Measurements from ENCODE around the gene CERS6. TPM values are rescaled to one million over a fixed set of nuclear protein-coding genes. Genes with fewer than 3 reads are reported as not detected.

Gene CERS6
- total RNA-seq, 1 donor from 2014 or later = 16.2 TPM

- intact Hi-C loops (cut with micrococcal nuclease) = no loop called here
These were observed 71.9 kb downstream of the CERS6 start for GRCh38 chr2:168528016-168528415.

DNA sequence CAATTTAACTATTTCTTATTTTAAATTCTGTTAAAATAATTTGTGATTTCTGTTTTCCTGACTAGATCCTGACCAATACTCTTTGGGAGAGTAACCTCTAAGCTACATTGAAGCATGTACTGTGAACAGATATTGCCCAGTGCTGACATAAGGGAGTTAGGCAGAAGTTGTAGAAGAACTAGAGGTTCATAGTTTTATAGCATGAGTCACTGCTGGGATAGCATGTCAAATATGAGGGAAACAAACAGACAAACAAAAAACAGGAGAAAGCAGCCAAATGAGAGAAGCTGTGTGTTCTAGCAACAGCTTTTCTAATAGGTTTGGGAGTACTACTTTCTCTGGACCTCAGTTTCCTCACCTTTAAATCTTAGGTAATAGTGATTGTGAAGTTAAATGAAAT is 72.4 kb downstream of the CERS6 start:
- intact Hi-C loops (cut with micrococcal nuclease) = no loop called here

GRCh38 chr2:168529054-168529833 is 73.2 kb downstream of the CERS6 start:
- intact Hi-C loops (cut with micrococcal nuclease) = no loop called here

GRCh38 chr2:168529900-168530561 is 74.0 kb downstream of the CERS6 start:
- intact Hi-C loops (cut with micrococcal nuclease) = no loop called here

- intact Hi-C loops (cut with micrococcal nuclease) = no loop called here
These were observed 75.0 kb downstream of the CERS6 start for GRCh38 chr2:168530982-168531622.

- intact Hi-C loops (cut with micrococcal nuclease) = no loop called here
These were observed 78.9 kb downstream of the CERS6 start for GRCh38 chr2:168534926-168535325.

GRCh38 chr2:168536925-168537466 is 80.9 kb downstream of the CERS6 start:
- intact Hi-C loops (cut with micrococcal nuclease) = no loop called here

GRCh38 chr2:168538133-168538532 is 82.1 kb downstream of the CERS6 start:
- intact Hi-C loops (cut with micrococcal nuclease) = no loop called here

GRCh38 chr2:168538534-168538933 is 82.5 kb downstream of the CERS6 start:
- intact Hi-C loops (cut with micrococcal nuclease) = no loop called here

GRCh38 chr2:168539945-168540344 is 83.9 kb downstream of the CERS6 start:
- intact Hi-C loops (cut with micrococcal nuclease) = no loop called here

- intact Hi-C loops (cut with micrococcal nuclease) = no loop called here
These were observed 85.8 kb downstream of the CERS6 start for GRCh38 chr2:168541858-168542257.

GRCh38 chr2:168543037-168543436 is 87.0 kb downstream of the CERS6 start:
- intact Hi-C loops (cut with micrococcal nuclease) = no loop called here

- intact Hi-C loops (cut with micrococcal nuclease) = no loop called here
These were observed 87.9 kb downstream of the CERS6 start for GRCh38 chr2:168543935-168544334.

GRCh38 chr2:168545439-168546082 is 89.5 kb downstream of the CERS6 start:
- intact Hi-C loops (cut with micrococcal nuclease) = no loop called here

DNA sequence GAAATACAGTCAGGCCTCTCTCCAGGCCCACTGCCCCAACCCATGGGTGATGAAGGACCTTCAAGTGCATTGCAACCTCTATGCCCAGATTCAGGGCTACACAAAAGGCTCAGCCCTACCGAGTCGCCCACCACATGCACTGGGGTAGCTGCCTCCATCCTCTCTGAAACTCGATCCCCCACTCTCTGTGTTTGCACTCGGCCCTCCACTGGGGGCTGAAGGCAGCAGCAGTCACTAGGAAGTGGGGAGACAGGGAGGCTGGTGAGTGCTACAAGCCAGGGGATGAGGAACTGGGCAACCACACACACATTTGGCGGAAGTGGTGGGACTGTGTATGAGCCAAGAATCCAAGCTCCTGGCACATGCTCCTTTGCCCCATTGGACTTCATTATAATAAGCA is 94.6 kb downstream of the CERS6 start:
- intact Hi-C loops (cut with micrococcal nuclease) = no loop called here

DNA sequence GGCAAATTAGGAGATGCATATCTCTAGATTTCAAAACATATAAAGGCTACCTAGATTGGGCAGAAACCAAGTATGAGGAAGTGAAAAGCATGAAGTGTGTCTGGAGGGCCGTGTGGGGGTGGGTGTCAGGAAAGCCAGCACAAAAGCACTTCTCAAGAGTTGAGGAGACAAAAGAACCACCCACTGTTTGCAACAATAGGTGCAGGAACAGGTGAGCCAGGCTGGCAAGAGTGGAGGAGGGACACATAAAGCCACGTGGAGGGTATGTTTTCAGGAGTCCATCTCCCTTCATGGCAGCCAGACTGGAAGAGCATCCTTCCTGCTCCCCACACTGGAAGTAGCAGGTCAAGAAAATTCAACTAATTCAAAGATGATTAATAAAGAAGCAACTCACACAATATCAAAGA is 96.4 kb downstream of the CERS6 start:
- intact Hi-C loops (cut with micrococcal nuclease) = no loop called here

DNA sequence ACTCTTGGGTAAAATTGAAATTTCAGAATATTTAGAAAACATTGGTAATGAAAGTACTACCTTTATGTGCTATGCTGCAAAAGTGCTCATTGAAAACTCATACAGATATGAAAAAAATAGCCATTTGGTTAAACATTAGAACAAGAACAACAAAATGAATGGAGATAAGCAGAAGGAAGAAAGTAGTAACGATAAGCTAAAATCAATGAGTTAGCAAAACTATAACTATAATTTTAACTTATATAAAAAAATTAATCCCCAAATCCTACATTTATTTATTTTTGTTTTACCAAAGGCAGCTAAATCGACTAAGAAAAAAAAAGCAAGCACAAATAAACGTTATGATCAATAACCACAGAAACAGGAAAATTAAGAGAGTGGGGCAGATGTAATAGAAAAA is 99.2 kb downstream of the CERS6 start:
- intact Hi-C loops (cut with micrococcal nuclease) = no loop called here

DNA sequence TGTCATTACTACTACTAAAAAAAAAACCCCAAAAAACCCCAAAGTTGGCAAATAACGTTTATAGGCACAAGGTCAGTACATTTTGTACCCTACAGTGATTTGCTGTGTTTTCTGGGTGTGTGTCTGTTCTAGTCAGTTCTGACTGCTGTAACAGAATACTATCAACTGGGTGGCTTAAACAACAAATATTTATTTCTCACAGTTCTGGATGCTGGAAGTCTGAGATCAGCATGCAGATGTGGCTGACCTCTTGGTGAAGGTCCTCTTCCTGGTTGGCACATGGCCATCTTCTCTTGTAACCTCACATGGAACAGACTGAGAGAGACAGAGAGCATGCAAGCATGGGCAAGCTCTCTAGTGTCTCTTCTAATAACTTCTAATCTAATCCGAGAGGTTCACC is 103.1 kb downstream of the CERS6 start:
- intact Hi-C loops (cut with micrococcal nuclease) = no loop called here

GRCh38 chr2:168560817-168561499 is 104.9 kb downstream of the CERS6 start:
- intact Hi-C loops (cut with micrococcal nuclease) = no loop called here

DNA sequence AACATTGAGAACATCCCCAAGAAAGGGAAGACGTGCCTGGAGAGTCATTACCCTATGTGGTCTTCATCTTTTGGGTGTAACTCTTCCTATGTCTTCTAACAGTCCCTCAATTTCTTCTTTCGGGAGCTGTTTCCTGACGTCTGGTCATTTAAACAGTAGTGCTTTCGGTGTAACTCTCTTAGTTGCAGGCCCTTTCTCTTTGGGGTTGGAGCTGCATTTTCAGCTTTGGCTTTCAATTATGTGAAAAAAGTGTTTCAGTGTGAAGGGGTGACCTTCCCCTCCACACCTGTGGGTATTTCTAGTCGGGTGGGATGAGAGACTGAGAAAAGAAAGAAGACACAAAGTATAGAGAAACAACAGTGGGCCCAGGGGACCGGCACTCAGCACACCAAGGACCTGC is 105.9 kb downstream of the CERS6 start:
- intact Hi-C loops (cut with micrococcal nuclease) = no loop called here

- intact Hi-C loops (cut with micrococcal nuclease) = no loop called here
These were observed 106.9 kb downstream of the CERS6 start for GRCh38 chr2:168562971-168563370.

Measured in T-helper 2 cell treated with Interferon-gamma antibody and Interleukin-4, amounts not matched to agents 100 ng/mL and 5 ng/mL, for 36 hours (primary cell).